ENCODE results near the gene RPL39L. TPM values are rescaled to one million over a fixed set of nuclear protein-coding genes. Genes with fewer than 3 reads are reported as not detected.

RPL39L gene
- total RNA-seq, 1 experiment from 2014 or later, result not detected

Other genes starting within 250 kb of the RPL39L start
- gene ST6GAL1, start 209.0 kb downstream of the RPL39L start, total RNA-seq (2014; rRNA removed; shearing (Covaris generic)), result 1.9 and 4.2 TPM in 2 replicates
- not detected in 2 replicates for gene RTP1, start 58.0 kb upstream of the RPL39L start, total RNA-seq (2014; rRNA removed; shearing (Covaris generic))
- not detected in 2 replicates for gene MASP1, start 152.2 kb upstream of the RPL39L start, total RNA-seq (2014; rRNA removed; shearing (Covaris generic))
- gene RTP4, start 228.9 kb upstream of the RPL39L start, total RNA-seq (2014; rRNA removed; shearing (Covaris generic)), result 0.05 and 0.23 TPM in 2 replicates

Measured in HT-29 (cell line).